HS-5 (cell line): ENCODE data around the gene GID4.

ENCODE experiments used
- DNase-seq: peaks from one replicate; pipeline ENCODE4 v3.0.0-alpha.2; 2012; ENCODE audit warnings: low read depth

The GID4 gene

GRCh38 chr17:18102640-18103039 lies 63.4 kb downstream of the GID4 start:
- DNase-seq: no peak

GRCh38 chr17:18105027-18105426 lies 65.8 kb downstream of the GID4 start:
- no peak for DNase-seq

GRCh38 chr17:18105595-18105994 lies 66.4 kb downstream of the GID4 start:
- DNase-seq: no peak

- no peak for DNase-seq
Observed at GRCh38 chr17:18106211-18106610, 67.0 kb downstream of the GID4 start.

GRCh38 chr17:18107061-18107790 lies 68.0 kb downstream of the GID4 start:
- DNase-seq: no peak

- DNase-seq: no peak
Observed at GRCh38 chr17:18107971-18108370, 68.8 kb downstream of the GID4 start.

- no peak for DNase-seq
Observed at GRCh38 chr17:18108401-18109312, 69.4 kb downstream of the GID4 start, which contains the start of gene MYO15A. Gene MYO15A (plus strand): TSS chr17:18108756. CDS start chr17:18118801, 10,045 bp downstream.

- no peak for DNase-seq
Observed at GRCh38 chr17:18109935-18110485, 70.8 kb downstream of the GID4 start.

- no peak for DNase-seq
Observed at GRCh38 chr17:18110636-18111145, 71.5 kb downstream of the GID4 start.

GRCh38 chr17:18111330-18111971 lies 72.2 kb downstream of the GID4 start:
- DNase-seq: no peak

GRCh38 chr17:18115517-18115916 lies 76.3 kb downstream of the GID4 start:
- DNase-seq: no peak

- no peak for DNase-seq
Observed at GRCh38 chr17:18116078-18116477, 76.9 kb downstream of the GID4 start.

- no peak for DNase-seq
Observed at GRCh38 chr17:18117533-18117932, 78.3 kb downstream of the GID4 start.
